ENCODE data around the gene ATP6V0D1.

ATP6V0D1 gene

DNA sequence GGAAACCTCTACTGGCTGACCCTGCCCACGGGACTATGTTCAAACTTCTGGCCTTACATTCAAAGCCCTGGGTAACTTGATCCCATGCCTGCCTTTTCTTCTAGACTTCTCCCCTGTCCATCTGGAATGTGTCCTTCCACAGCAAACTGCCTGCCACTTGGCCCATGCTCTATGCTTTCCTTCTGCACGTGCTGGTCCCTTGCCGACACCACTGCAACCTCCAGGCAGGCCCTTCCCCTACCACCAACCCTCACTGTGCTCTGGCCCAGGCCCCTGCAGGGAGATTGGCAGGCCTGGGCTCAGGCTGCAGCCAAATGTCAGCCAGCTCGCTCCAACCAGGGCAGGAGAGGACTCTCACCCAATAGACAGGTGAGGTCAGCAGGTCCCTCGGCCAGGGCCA is 39.0 kb downstream of the ATP6V0D1 start:
- TF ChIP-seq, protein P1, sequence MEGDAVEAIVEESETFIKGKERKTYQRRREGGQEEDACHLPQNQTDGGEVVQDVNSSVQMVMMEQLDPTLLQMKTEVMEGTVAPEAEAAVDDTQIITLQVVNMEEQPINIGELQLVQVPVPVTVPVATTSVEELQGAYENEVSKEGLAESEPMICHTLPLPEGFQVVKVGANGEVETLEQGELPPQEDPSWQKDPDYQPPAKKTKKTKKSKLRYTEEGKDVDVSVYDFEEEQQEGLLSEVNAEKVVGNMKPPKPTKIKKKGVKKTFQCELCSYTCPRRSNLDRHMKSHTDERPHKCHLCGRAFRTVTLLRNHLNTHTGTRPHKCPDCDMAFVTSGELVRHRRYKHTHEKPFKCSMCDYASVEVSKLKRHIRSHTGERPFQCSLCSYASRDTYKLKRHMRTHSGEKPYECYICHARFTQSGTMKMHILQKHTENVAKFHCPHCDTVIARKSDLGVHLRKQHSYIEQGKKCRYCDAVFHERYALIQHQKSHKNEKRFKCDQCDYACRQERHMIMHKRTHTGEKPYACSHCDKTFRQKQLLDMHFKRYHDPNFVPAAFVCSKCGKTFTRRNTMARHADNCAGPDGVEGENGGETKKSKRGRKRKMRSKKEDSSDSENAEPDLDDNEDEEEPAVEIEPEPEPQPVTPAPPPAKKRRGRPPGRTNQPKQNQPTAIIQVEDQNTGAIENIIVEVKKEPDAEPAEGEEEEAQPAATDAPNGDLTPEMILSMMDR (conservative IDR thresholded peaks at IDR 0.05): no peak
- peak overlapping the region; percentile 69 for H3K27ac ChIP-seq

DNA sequence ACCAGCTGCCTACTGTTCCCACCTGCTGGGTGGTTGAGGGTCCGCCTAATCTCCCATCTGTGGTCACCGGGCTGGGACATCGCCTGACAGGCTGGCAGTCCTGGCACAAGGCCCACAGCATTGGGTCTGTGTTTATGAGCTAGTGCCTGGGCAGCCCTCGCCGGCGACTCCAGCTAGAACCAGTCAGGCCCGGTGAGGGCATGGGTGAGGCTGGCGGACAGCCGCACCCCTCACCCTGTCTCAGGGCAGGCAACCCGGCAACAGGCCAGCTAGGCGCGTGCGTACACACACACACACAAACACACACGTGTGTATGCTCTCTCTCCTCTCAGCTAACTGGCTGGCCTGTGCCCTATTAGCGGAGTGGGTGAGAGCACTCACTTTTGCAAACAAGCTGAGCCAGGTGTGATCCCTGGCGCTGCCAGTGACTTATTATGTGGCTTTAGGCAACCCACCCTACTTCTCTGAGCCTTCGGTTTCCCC is 39.6 kb downstream of the ATP6V0D1 start:
- TF ChIP-seq, protein P1 (conservative IDR thresholded peaks at IDR 0.05): no peak
- H3K27ac ChIP-seq: peak overlapping the region; percentile 69

DNA sequence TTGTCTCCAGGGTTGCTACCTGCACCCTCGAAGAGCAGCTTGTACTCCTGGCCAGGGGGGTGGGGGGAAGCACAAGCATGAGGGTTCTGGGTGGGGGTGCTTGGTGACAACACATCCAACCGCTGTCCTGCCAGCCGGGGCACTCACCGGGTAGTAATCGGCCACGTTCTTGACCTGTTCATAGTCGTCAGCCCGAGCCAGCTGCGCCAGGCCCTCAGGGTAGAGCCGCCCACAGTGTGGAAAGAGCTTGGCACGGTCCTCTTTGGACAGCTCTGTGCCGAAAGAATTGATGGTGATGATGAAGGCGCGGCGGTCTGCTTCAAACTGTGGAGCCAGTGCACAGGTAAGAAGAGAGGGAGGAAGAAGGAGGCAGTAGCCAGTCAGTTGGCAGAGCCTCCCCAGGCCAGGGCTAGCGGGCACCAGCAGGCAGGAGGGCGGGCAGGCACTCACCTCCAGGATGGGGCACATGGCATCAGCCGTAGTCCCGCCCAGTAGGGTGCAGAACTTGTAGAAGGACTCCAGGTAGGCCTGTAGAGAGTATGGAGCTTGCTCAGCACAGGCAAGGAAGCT is 42.0 kb downstream of the ATP6V0D1 start:
- H3K27ac ChIP-seq: no peak overlapping the region
- TF ChIP-seq, protein P1 (conservative IDR thresholded peaks at IDR 0.05): no peak

DNA sequence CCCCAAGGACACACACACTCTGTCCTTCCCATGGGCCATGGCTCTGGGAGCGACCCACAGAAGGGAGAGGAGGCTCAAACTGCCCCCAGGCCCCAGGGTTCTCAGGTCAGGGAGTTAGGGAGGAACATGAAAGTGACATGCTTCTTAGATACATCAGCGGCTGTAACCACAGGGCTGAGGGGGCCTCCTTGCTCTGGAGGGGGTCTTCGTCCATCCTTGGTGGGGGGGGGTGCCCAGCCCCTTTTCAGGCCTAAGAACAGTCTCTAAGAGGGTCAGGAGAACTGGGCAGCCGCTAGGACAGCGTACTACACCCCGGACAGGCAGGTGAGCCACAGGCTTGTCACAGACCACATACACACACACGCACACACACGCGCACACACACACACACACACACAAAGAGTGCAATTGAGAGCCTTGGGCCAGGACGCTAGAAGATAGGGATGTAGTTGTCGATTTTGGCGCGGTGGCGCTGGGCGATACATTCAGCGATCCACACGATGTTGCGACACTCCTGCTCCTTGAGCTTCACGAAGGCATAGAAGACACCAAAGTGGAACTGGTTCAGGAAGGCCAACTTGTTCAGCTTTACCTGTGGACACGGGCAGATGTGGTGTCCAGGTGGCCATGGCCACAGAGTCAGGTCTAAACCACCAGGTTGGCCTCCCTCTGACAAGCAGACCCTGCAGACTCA is 42.7 kb downstream of the ATP6V0D1 start:
- no peak overlapping the region for H3K27ac ChIP-seq
- TF ChIP-seq, protein P1 (conservative IDR thresholded peaks at IDR 0.05): no peak

DNA sequence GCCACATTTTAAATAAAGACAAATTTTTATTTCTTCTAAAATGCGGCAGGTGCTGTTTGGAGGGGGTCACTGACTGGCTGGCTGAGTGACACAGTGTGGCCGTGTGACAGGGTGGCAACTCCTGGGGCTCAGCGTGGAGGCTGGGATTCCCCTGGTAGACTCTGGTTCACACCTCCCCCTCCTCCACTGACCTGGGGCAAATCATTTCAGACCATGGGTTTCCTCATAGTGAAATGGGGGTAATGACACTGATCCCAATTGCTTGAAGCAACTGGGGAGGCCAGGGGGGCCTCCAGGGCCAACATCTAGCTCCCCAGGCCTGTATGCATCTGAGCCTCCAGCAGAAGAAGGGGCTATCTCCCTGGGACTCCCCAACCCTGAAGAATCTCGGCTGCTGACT is 43.4 kb downstream of the ATP6V0D1 start:
- no peak overlapping the region for H3K27ac ChIP-seq
- TF ChIP-seq, protein P1 (conservative IDR thresholded peaks at IDR 0.05): no peak

DNA sequence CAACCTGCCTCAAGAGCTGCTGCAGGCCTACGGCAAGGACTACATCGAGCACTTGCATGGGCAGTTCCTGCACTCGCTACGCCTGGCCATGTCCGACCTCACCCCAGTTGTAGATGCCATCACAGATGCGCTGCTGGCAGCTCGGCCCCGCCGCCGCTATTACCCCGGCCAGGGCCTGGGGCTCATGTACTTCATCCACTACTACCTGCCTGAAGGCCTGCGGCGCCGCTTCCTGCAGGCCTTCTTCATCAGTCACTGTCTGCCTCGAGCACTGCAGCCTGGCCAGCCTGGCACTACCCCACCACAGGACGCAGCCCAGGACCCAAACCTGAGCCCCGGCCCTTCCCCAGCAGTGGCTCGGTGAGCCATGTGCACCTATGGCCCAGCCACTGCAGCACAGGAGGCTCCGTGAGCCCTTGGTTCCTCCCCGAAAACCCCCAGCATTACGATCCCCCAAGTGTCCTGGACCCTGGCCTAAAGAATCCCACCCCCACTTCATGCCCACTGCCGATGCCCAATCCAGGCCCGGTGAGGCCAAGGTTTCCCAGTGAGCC is 44.2 kb downstream of the ATP6V0D1 start:
- no peak overlapping the region for H3K27ac ChIP-seq
- TF ChIP-seq, protein P1 (conservative IDR thresholded peaks at IDR 0.05): no peak

DNA sequence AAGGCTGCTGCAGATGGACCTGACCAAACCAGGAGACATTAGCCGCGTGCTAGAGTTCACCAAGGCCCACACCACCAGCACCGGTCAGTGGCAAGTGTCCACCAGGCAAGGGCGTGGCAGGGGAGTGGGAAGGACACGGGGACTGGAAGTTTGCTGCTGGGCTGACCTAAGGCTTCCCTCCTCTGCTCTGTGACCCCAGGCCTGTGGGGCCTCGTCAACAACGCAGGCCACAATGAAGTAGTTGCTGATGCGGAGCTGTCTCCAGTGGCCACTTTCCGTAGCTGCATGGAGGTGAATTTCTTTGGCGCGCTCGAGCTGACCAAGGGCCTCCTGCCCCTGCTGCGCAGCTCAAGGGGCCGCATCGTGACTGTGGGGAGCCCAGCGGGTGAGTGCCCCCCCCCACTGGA is 45.2 kb downstream of the ATP6V0D1 start:
- no peak overlapping the region for H3K27ac ChIP-seq
- TF ChIP-seq, protein P1 (conservative IDR thresholded peaks at IDR 0.05): no peak
